ENCODE results near the gene CAMK2B.

Gene CAMK2B

GRCh38 chr7:44246396-44247113 lies 78.8 kb downstream of the CAMK2B start:
- in situ Hi-C loops (cut with MboI; ENCODE audit: low pct_unique_long_range_greater_than_20kb, low sequenced_read_pairs, unreplicated experiment), result loop anchor here (10.0 kb wide), 1 partner anchor 228 kb away; no protein-coding TSS in a partner anchor
- no peak for DNase-seq (ENCODE audit: low spot score)
- no peak for TF ChIP-seq CTCF (IDR thresholded peaks at IDR 0.05; ENCODE audit: extremely low read depth, insufficient read depth, missing control alignments)

GRCh38 chr7:44244282-44244681 lies 81.1 kb downstream of the CAMK2B start:
- peak; percentile 81 for DNase-seq (ENCODE audit: low spot score)
- in situ Hi-C loops (cut with MboI; ENCODE audit: low pct_unique_long_range_greater_than_20kb, low sequenced_read_pairs, unreplicated experiment), result loop anchor here (10.0 kb wide), 1 partner anchor 231 kb away; no protein-coding TSS in a partner anchor
- peak; percentile 79 for TF ChIP-seq CTCF (IDR thresholded peaks at IDR 0.05; ENCODE audit: extremely low read depth, insufficient read depth, missing control alignments)

GRCh38 chr7:44242091-44242490 lies 83.3 kb downstream of the CAMK2B start:
- DNase-seq (ENCODE audit: low spot score), result no peak
- no peak for TF ChIP-seq CTCF (IDR thresholded peaks at IDR 0.05; ENCODE audit: extremely low read depth, insufficient read depth, missing control alignments)
- in situ Hi-C loops (cut with MboI; ENCODE audit: low pct_unique_long_range_greater_than_20kb, low sequenced_read_pairs, unreplicated experiment), result loop anchor here (10.0 kb wide), 1 partner anchor 233 kb away; no protein-coding TSS in a partner anchor

GRCh38 chr7:44240983-44241510 lies 84.3 kb downstream of the CAMK2B start:
- DNase-seq (ENCODE audit: low spot score), result peak; percentile 92
- peak; percentile 92 for TF ChIP-seq CTCF (IDR thresholded peaks at IDR 0.05; ENCODE audit: extremely low read depth, insufficient read depth, missing control alignments)
- in situ Hi-C loops (cut with MboI; ENCODE audit: low pct_unique_long_range_greater_than_20kb, low sequenced_read_pairs, unreplicated experiment), result loop anchor here (10.0 kb wide), 1 partner anchor 234 kb away; no protein-coding TSS in a partner anchor

GRCh38 chr7:44240376-44240775 lies 85.0 kb downstream of the CAMK2B start:
- no peak for TF ChIP-seq CTCF (IDR thresholded peaks at IDR 0.05; ENCODE audit: extremely low read depth, insufficient read depth, missing control alignments)
- in situ Hi-C loops (cut with MboI; ENCODE audit: low pct_unique_long_range_greater_than_20kb, low sequenced_read_pairs, unreplicated experiment), result loop anchor here (10.0 kb wide), 1 partner anchor 234 kb away; no protein-coding TSS in a partner anchor

GRCh38 chr7:44239361-44239760 lies 86.0 kb downstream of the CAMK2B start:
- no peak for TF ChIP-seq CTCF (IDR thresholded peaks at IDR 0.05; ENCODE audit: extremely low read depth, insufficient read depth, missing control alignments)
- no peak for DNase-seq (ENCODE audit: low spot score)
- in situ Hi-C loops (cut with MboI; ENCODE audit: low pct_unique_long_range_greater_than_20kb, low sequenced_read_pairs, unreplicated experiment), result no loop called here

More at GRCh38 chr7:44240376-44240775, 85.0 kb downstream of the CAMK2B start:
- DNase-seq (ENCODE audit: low spot score), result no peak

All from GM13977 (cell line).